Mesendoderm (in vitro differentiated cells): ENCODE measurements around the gene SYT8. TPM values are rescaled to one million over a fixed set of nuclear protein-coding genes. Genes with fewer than 3 reads are reported as not detected.

Source experiments
- DNase-seq: peaks from one replicate; pipeline ENCODE4 v3.0.0; 2013
- H2AK5ac ChIP-seq: 2 replicates; pipeline ENCODE4 v1.6.1; 2013; ENCODE audit warnings: low read length, inconsistent platforms
- H2BK120ac ChIP-seq: 2 replicates; pipeline ENCODE4 v1.6.1; 2013; ENCODE audit warnings: low read depth, mild to moderate bottlenecking, low read length, moderate library complexity, mixed read lengths
- H2BK15ac ChIP-seq: replicated peaks from 2 replicates; pipeline ENCODE4 v1.6.1; 2013; ENCODE audit warnings: low read depth, mild to moderate bottlenecking, moderate library complexity
- H2BK5ac ChIP-seq: 2 replicates; pipeline ENCODE4 v1.6.1; 2013; ENCODE audit warnings: low read length, inconsistent platforms
- H3K18ac ChIP-seq: 2 replicates; pipeline ENCODE4 v1.6.1; 2013; ENCODE audit warnings: mild to moderate bottlenecking, low read length, mixed read lengths
- H3K23ac ChIP-seq: one replicate; pipeline ENCODE4 v1.6.1; 2013; ENCODE audit warnings: low read length
- H3K27ac ChIP-seq: 2 replicates; pipeline ENCODE4 v1.5.1; 2013; ENCODE audit warnings: low read depth, mild to moderate bottlenecking, inconsistent platforms, low read length, moderate library complexity
- H3K27me3 ChIP-seq: 2 replicates; pipeline ENCODE4 v1.6.1; 2013; ENCODE audit warnings: low read length, control low read depth, mild to moderate bottlenecking, inconsistent platforms; ENCODE audit not compliant: insufficient read depth, poor library complexity
- H3K36me3 ChIP-seq: 2 replicates; pipeline ENCODE4 v1.6.1; 2013; ENCODE audit warnings: low read length, inconsistent platforms; ENCODE audit not compliant: control insufficient read depth, insufficient read depth
- H3K4ac ChIP-seq: one replicate; pipeline ENCODE4 v1.6.1; 2013; ENCODE audit warnings: low read depth, mild to moderate bottlenecking, low read length, moderate library complexity
- H3K4me1 ChIP-seq: 2 replicates; pipeline ENCODE4 v1.6.1; 2013; ENCODE audit warnings: low read depth, low read length, inconsistent platforms; ENCODE audit not compliant: control insufficient read depth
- H3K4me2 ChIP-seq: 2 replicates; pipeline ENCODE4 v1.6.1; 2013; ENCODE audit warnings: low read length
- H3K4me3 ChIP-seq: 2 replicates; pipeline ENCODE4 v1.5.1; 2013; ENCODE audit warnings: mild to moderate bottlenecking, low read length
- H3K56ac ChIP-seq: one replicate; pipeline ENCODE4 v1.6.1; 2013; ENCODE audit warnings: low read length
- H3K79me1 ChIP-seq: 2 replicates; pipeline ENCODE4 v1.6.1; 2013; ENCODE audit warnings: low read length, inconsistent platforms
- H3K79me2 ChIP-seq: 2 replicates; pipeline ENCODE4 v1.6.1; 2013; ENCODE audit warnings: mild to moderate bottlenecking, low read length; ENCODE audit not compliant: control insufficient read depth, insufficient read depth
- H3K9ac ChIP-seq: 2 replicates; pipeline ENCODE4 v1.6.1; 2013; ENCODE audit warnings: low read length, inconsistent platforms
- H4K5ac ChIP-seq: one replicate; pipeline ENCODE4 v1.6.1; 2013; ENCODE audit warnings: low read length
- H4K8ac ChIP-seq: one replicate; pipeline ENCODE4 v1.6.1; 2013; ENCODE audit warnings: low read depth, mild to moderate bottlenecking, control low read depth, low read length, moderate library complexity
- WGBS: extraction: QIAGEN DNeasy Blood & Tissue Kit; methylation state at CpG from one replicate; pipeline ENCODE4 v1.1.7; 2013; ENCODE audit warnings: low lambda C conversion rate, missing lambda C conversion rate; ENCODE audit not compliant: insufficient coverage; ENCODE audit errors: extremely low coverage; 5-methylcytosine and 5-hydroxymethylcytosine counted together
- polyA plus RNA-seq, 2 experiments: library from polyadenylated mRNA; stranded (reverse); fragments of 200-250 nt; gene quantifications; one replicate each; pipeline ENCODE4 v1.2.3, GENCODE V29; 2013

Gene SYT8
- not detected for polyA plus RNA-seq (2013, experiment 1 of 2)
- not detected for polyA plus RNA-seq (2013, experiment 2 of 2)

GRCh38 chr11:1834779-1835670, at the start of gene SYT8:
Gene SYT8, plus strand, starts transcription at chr11:1834990. Its CDS starts 116 bp downstream, at chr11:1835106.
- Histone ChIP-seq H2AK5ac (no peak within 1 kb of the TSS), H3K23ac (no peak within 1 kb of the TSS), H4K8ac (no peak within 1 kb of the TSS), H3K79me1 (no peaks in the 10 kb centered on the region), H2BK15ac (no peak within 1 kb of the TSS), H3K18ac (no peak within 1 kb of the TSS), H3K27me3 (no peaks in the 10 kb centered on the region), H3K56ac (no peak within 1 kb of the TSS), H4K5ac (no peak within 1 kb of the TSS), H3K27ac (no peak within 1 kb of the TSS), H3K4me3 (no peak within 1 kb of the TSS), H2BK5ac (no peak within 1 kb of the TSS), H3K79me2 (no peaks in the 10 kb centered on the region), H3K4ac (no peak within 1 kb of the TSS), H3K36me3 (no peaks in the 10 kb centered on the region), H3K4me1 (no peaks in the 10 kb centered on the region), H3K4me2 (no peak within 1 kb of the TSS), H3K9ac (no peak within 1 kb of the TSS), H2BK120ac (no peak within 1 kb of the TSS)
- no peak for DNase-seq
- no CpG with 5 or more reads among the region's 26 CpGs for WGBS

GRCh38 chr11:1785749-1786413, 48.9 kb upstream of the SYT8 start:
- Histone ChIP-seq H4K8ac (no peak overlapping the region), H2BK120ac (no peak overlapping the region), H3K27me3 (no peaks in the 10 kb centered on the region), H3K9ac (no peak overlapping the region), H3K4me1 (no peaks in the 10 kb centered on the region), H2AK5ac (no peak overlapping the region), H3K4ac (no peak overlapping the region), H4K5ac (no peak overlapping the region), H3K36me3 (no peaks in the 10 kb centered on the region), H3K27ac (no peak overlapping the region), H3K23ac (no peak overlapping the region), H3K4me3 (no peak overlapping the region), H3K4me2 (no peak overlapping the region), H3K79me1 (no peaks in the 10 kb centered on the region), H3K79me2 (no peaks in the 10 kb centered on the region), H3K18ac (no peak overlapping the region), H3K56ac (no peak overlapping the region), H2BK5ac (no peak overlapping the region), H2BK15ac (no peak overlapping the region)
- DNase-seq, result no peak
- WGBS, result no CpG with 5 or more reads among the region's 21 CpGs

GRCh38 chr11:1786466-1786865, 48.3 kb upstream of the SYT8 start:
- no peak for DNase-seq
- Histone ChIP-seq H3K27ac (no peak overlapping the region), H3K36me3 (no peaks in the 10 kb centered on the region), H2BK120ac (no peak overlapping the region), H4K5ac (no peak overlapping the region), H3K18ac (no peak overlapping the region), H3K23ac (no peak overlapping the region), H3K9ac (no peak overlapping the region), H3K56ac (no peak overlapping the region), H3K4me2 (no peak overlapping the region), H3K4me3 (no peak overlapping the region), H3K79me1 (no peaks in the 10 kb centered on the region), H2BK5ac (no peak overlapping the region), H3K79me2 (no peaks in the 10 kb centered on the region), H3K4ac (no peak overlapping the region), H2AK5ac (no peak overlapping the region), H4K8ac (no peak overlapping the region), H2BK15ac (no peak overlapping the region), H3K27me3 (no peaks in the 10 kb centered on the region), H3K4me1 (no peaks in the 10 kb centered on the region)
- WGBS, result no CpG with 5 or more reads among the region's 4 CpGs

GRCh38 chr11:1791912-1792311, 42.9 kb upstream of the SYT8 start:
- Histone ChIP-seq H2BK15ac (no peak overlapping the region), H3K27me3 (no peaks in the 10 kb centered on the region), H3K4me3 (no peak overlapping the region), H3K23ac (no peak overlapping the region), H3K79me2 (no peaks in the 10 kb centered on the region), H3K36me3 (no peaks in the 10 kb centered on the region), H3K4me2 (no peak overlapping the region), H4K8ac (no peak overlapping the region), H3K9ac (no peak overlapping the region), H3K56ac (no peak overlapping the region), H2BK120ac (no peak overlapping the region), H3K4ac (no peak overlapping the region), H3K4me1 (no peaks in the 10 kb centered on the region), H2BK5ac (no peak overlapping the region), H3K18ac (no peak overlapping the region), H2AK5ac (no peak overlapping the region), H3K27ac (no peak overlapping the region), H4K5ac (no peak overlapping the region), H3K79me1 (no peaks in the 10 kb centered on the region)
- WGBS, result no CpG with 5 or more reads among the region's 6 CpGs
- no peak for DNase-seq

GRCh38 chr11:1792461-1792860, 42.3 kb upstream of the SYT8 start:
- no CpG with 5 or more reads among the region's 12 CpGs for WGBS
- H3K79me2 ChIP-seq, result no peaks in the 10 kb centered on the region
- H3K4me2 ChIP-seq, result no peak overlapping the region
- no peak overlapping the region for H4K5ac ChIP-seq
- no peak for DNase-seq
- H3K9ac ChIP-seq, result no peak overlapping the region
- H3K23ac ChIP-seq, result no peak overlapping the region
- no peaks in the 10 kb centered on the region for H3K36me3 ChIP-seq
- no peak overlapping the region for H2BK5ac ChIP-seq
- H3K4ac ChIP-seq, result no peak overlapping the region
- H2AK5ac ChIP-seq, result no peak overlapping the region
- no peak overlapping the region for H3K18ac ChIP-seq
- no peak overlapping the region for H4K8ac ChIP-seq
- no peaks in the 10 kb centered on the region for H3K4me1 ChIP-seq
- H3K27ac ChIP-seq, result no peak overlapping the region
- no peak overlapping the region for H3K56ac ChIP-seq
- H2BK15ac ChIP-seq, result no peak overlapping the region
- H3K79me1 ChIP-seq, result no peaks in the 10 kb centered on the region
- no peaks in the 10 kb centered on the region for H3K27me3 ChIP-seq
- H2BK120ac ChIP-seq, result no peak overlapping the region
- no peak overlapping the region for H3K4me3 ChIP-seq
